WI38 (cell line): ENCODE results near the gene NOLC1.

Experiments used
- H3K4me3 ChIP-seq: 2 replicates; pipeline ENCODE4 v1.5.1; 2011; ENCODE audit warnings: low read depth, mild to moderate bottlenecking, control low read depth, low read length
- CTCF ChIP-seq: IDR thresholded peaks from 2 replicates; pipeline ENCODE4 v1.5.1; 2012; ENCODE audit warnings: low read depth, mild to moderate bottlenecking, control low read depth, low read length

The NOLC1 gene

GRCh38 chr10:102146971-102147428 lies 5.2 kb upstream of the NOLC1 start:
- TF ChIP-seq CTCF: no peak
- no peak overlapping the region for H3K4me3 ChIP-seq

- no peak for TF ChIP-seq CTCF
These were observed 4.6 kb upstream of the NOLC1 start for GRCh38 chr10:102147561-102147960.

GRCh38 chr10:102148275-102148674 lies 3.9 kb upstream of the NOLC1 start:
- no peak overlapping the region for H3K4me3 ChIP-seq
- no peak for TF ChIP-seq CTCF

More at GRCh38 chr10:102147561-102147960, 4.6 kb upstream of the NOLC1 start:
- no peak overlapping the region for H3K4me3 ChIP-seq

- TF ChIP-seq CTCF: no peak
- H3K4me3 ChIP-seq: peak overlapping the region; percentile 99
These were observed 1.0 kb upstream of the NOLC1 start for GRCh38 chr10:102150970-102151773.

- TF ChIP-seq CTCF: no peak
- peak overlapping the region; percentile 99 for H3K4me3 ChIP-seq
These were observed 329 bp downstream of the NOLC1 start for GRCh38 chr10:102152545-102152890.

GRCh38 chr10:102153093-102153620 lies 968 bp downstream of the NOLC1 start:
- H3K4me3 ChIP-seq: peak overlapping the region; percentile 99
- no peak for TF ChIP-seq CTCF

- H3K4me3 ChIP-seq: no peak overlapping the region
- TF ChIP-seq CTCF: no peak
These were observed 2.4 kb downstream of the NOLC1 start for GRCh38 chr10:102154466-102155116.
